Epithelial cell of proximal tubule (primary cell): ENCODE data around the gene GRK5. TPM values are rescaled to one million over a fixed set of nuclear protein-coding genes. Genes with fewer than 3 reads are reported as not detected.

ENCODE experiments used
- DNase-seq: peaks from one replicate; pipeline ENCODE4 v3.0.0-alpha.2; 2011; ENCODE audit warnings: low read depth
- H3K4me3 ChIP-seq: 2 replicates; pipeline ENCODE4 v1.5.1; 2011; ENCODE audit warnings: low read depth, mild to moderate bottlenecking, low read length
- total RNA-seq: library from RNA; depleted of rRNA; stranded (reverse); fragments of >200 nt; gene quantifications from 2 replicates; pipeline ENCODE4 v1.2.3, GENCODE V29; 2015
- TF ChIP-seq, protein P1 (sequence below): conservative IDR thresholded peaks from 2 replicates; pipeline ENCODE4 v1.5.1; 2012; ENCODE audit warnings: low read depth, mild to moderate bottlenecking, low read length

The GRK5 gene
- total RNA-seq, 1 donor from 2014 or later: 2.8 TPM

DNA sequence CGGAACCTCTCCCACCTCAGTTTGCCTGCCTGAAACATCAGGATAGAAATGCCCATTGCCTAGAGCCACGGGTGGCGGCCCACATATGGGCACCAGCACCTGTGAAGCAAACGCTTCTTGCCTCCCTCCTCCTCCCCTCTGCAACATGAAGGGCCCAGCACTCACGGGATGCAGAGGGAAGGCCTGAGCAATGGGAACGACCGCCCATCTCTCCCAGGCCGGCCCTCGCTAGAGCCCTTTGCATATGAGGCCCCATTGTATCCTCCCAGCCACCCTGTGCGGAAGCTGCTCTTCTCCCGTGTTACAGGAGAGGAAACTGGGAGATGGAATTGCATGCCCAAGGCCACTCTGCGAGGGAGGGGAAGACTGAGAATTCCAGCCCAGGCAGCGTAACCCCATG is 246.9 kb downstream of the GRK5 start:
- TF ChIP-seq, protein P1, sequence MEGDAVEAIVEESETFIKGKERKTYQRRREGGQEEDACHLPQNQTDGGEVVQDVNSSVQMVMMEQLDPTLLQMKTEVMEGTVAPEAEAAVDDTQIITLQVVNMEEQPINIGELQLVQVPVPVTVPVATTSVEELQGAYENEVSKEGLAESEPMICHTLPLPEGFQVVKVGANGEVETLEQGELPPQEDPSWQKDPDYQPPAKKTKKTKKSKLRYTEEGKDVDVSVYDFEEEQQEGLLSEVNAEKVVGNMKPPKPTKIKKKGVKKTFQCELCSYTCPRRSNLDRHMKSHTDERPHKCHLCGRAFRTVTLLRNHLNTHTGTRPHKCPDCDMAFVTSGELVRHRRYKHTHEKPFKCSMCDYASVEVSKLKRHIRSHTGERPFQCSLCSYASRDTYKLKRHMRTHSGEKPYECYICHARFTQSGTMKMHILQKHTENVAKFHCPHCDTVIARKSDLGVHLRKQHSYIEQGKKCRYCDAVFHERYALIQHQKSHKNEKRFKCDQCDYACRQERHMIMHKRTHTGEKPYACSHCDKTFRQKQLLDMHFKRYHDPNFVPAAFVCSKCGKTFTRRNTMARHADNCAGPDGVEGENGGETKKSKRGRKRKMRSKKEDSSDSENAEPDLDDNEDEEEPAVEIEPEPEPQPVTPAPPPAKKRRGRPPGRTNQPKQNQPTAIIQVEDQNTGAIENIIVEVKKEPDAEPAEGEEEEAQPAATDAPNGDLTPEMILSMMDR: no peak
- no peak overlapping the region for H3K4me3 ChIP-seq
- no peak for DNase-seq

DNA sequence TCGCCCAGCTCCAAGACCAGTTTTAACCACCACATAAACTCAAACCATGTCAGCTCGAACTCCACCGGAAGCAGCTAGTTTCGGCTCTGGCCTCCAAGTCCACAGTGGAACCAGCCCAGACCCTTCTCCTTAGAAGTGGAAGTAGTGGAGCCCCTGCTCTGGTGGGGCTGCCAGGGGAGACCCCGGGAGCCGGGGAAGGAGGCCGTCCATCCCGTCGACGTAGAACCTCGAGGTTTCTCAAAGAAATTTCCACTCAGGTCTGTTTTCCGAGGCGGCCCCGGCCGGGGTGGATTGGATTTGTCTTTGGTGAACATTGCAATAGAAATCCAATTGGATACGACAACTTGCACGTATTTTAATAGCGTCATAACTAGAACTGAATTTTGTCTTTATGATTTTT is 247.6 kb downstream of the GRK5 start:
- TF ChIP-seq, protein P1: no peak
- H3K4me3 ChIP-seq: no peak overlapping the region
- DNase-seq: no peak

DNA sequence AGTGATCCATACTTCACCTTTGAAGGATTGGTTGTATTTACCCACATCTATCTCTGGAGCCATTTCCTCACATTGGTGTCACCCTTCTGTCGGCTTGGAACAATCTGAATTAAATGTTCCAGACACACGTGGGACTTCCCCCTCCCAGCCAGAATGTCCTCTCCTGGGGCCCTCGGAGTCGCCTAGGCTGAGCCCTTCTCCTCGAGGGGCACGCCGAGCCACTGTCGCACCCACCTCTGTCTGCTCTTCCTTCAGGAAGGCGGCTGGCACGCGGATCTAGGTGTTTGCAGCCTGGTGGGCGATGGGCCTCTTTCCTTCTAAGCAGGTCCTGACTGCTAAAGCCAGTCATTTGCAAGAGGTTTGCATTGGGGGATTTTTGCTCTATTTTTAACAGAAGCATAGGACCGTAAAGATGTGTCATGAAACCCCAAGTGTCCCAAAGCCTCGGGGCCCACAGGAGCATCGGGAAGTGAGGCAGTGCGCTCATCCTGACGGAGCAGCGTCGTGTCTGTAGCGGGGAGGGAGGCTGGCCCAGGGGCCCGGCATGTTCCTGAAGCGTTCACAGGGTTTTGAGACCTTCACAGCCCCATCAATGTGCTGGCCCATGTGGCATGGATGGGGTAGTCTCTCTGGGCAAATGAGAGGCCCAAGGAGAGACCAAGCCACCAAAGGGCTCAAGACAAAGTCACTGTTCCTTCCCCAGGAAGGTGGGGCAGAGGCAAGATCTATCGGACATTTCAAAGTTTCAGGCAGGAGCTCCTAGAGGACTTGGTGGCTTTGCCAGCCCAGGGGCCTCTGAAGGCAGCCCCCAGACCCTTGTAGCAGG is 248.5 kb downstream of the GRK5 start:
- DNase-seq: no peak
- H3K4me3 ChIP-seq: no peak overlapping the region
- TF ChIP-seq, protein P1: no peak

DNA sequence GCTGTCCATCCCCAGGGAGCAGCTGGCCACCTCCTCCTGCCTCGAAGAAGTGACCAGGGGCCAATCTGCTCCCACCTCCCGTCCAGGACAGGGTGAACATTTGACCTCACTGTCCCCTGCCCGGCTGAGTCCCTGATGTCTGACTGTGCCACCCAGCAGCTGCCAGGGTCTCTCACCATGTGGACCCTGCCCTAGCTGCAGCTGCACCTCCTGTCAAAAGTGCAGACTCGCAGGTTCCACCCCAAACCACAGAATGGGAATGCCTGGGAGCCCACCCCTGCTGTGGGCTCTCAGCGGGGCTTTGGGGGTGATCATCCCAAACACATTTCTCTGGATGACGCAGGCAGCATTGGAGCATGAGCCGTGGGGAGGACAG is 249.1 kb downstream of the GRK5 start:
- H3K4me3 ChIP-seq: no peak overlapping the region
- TF ChIP-seq, protein P1: no peak
- DNase-seq: no peak

DNA sequence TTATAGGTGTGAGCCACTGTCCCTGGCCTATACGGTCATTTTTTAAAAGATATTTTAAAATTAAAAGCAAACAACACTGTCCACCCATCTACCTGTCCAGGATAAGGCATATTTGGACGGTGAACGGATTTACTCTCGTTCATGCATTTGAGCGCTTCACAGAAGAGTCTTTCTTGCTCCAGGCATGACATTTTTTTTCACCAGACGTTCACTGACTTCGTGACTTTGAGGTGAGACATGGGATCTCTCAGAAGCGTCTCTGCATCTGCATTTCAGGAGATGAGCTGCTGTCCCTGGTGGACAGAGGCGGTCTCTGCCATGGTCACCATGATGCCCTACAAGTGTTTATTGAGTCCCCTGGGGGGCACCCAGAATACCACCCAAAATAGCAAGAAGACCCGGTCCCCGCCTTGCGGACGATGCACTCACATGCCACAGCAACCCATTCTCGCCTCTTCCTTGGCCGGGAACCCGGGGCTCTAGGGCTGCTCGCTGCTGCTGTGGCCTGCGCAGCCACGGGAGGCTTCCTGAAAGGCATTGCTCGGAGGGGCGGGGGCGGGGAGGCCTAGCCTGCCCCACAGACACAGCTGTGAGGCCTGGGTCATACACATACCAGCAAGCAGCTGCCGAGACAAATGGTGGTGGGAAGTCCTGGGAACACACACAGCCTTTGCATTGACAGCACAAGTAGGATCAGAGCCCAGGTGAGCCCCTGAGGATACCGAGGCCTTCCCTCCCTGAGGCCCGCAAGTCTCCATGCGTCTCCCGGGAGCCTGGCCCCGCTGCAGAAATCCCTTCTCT is 250.8 kb downstream of the GRK5 start:
- no peak overlapping the region for H3K4me3 ChIP-seq
- TF ChIP-seq, protein P1: no peak
- no peak for DNase-seq

DNA sequence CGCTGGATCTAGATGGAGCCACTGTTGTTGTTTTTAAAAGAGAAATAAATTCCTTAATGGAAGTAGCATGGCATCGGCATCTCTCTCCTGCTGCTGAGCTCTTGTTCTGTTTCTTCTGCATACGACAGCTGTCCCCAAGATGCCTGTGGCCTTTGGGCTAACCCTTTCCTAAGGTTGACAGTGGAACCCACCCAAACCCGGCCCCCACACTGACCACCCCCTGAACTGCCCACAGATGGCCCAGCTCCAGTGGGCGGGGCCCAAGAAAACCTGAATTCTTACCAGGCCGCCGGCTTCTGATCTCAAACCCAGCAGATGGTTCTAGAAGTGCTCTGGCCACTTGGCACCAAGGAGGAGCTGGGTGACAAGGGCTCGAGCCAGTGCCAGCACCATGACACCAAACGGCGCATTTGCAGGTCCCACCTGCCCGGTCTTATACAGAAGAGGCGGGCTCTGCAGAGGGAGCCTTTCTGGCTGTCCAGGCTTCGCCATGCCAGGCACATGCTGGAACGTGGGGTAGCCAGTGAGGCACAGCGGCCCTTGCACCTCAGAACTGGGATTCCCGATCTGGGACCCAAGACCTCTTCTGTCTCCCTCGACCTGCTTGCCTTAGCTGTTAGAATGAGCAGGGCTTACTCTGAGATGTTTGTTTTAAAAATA is 252.4 kb downstream of the GRK5 start:
- TF ChIP-seq, protein P1: no peak
- H3K4me3 ChIP-seq: no peak overlapping the region
- no peak for DNase-seq
